GM19324 (cell line): Measurements from ENCODE around the gene DNAJC16.

ENCODE experiments used
- ATAC-seq: cut with Tn5 transposase; IDR thresholded peaks from one replicate; pipeline ENCODE4 v1.9.1; 2021; ENCODE audit warnings: mild to moderate bottlenecking, moderate library complexity; ENCODE audit not compliant: unreplicated experiment, low FRiP score

DNAJC16 gene

DNA sequence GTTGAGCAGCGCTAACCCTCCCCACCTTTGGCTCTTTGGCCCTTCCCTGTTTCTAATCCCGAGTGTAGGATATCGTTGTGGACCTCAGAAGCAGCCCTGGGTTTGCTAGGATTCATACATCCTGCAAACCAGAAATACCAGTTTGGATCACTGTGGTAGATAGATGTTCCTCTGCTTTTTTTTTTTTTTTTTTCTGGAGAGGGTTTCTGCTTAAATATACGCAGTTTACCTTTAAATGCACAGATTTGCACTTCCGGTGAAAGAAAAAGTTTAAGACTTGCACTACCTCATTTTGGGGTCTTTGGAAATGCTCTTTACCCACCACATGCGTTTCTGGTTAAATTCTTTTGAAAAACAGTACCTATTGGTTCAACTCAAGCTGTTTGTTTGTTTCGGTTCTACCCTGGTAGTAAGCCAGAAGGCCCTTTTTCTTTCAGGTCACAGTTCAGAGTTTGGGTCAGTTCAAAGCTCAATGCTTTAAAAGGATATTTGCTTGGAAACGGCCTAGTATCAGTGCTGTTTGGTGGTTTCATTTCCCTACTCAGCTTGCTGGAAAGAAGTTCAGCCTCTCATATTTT, 91.5 kb downstream of the DNAJC16 start:
- no peak for ATAC-seq

DNA sequence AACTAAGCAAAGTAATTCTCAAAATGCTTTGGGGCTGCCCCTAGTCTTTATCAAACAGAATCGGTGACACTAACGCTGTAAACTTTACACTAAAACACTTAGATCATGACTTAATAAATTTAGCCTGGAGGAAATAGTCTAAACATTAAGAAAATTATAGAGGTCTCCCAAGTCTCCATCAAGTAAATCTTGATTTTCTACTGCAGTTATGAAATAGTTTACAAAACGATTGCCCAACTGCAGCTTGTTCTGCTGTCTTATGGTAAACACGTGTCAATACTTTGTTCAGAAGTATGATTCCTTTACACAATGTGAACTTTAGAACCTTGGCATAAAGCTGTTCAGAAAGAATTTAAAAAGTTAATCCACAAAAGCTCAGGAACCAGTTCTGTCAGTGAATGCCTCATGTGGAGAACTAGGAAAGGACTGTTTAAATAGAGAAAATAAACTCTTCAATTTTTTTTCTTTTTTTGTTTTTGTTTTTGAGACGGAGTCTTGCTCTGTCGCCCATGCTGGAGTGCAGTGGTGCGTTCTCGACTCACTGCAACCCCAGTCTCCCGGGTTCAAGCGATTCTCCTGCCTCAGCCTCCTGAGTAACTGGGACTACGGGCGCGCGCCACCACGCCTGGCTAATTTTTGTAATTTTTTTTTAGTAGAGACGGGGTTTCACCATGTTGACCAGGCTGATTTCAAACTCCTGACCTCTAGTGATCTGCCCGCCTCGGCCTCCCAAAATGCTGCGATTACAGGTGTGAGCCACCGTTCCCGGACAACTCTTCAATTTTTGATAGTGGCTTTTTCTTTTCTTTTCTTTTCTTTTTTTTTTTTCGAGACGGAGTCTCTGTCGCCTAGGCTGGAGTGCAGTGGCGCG, 92.2 kb downstream of the DNAJC16 start:
- ATAC-seq = no peak

- ATAC-seq = no peak
Measured at GRCh38 chr1:15620155-15620545, 93.5 kb downstream of the DNAJC16 start.

GRCh38 chr1:15620902-15621682, 94.4 kb downstream of the DNAJC16 start:
- ATAC-seq = no peak

DNA sequence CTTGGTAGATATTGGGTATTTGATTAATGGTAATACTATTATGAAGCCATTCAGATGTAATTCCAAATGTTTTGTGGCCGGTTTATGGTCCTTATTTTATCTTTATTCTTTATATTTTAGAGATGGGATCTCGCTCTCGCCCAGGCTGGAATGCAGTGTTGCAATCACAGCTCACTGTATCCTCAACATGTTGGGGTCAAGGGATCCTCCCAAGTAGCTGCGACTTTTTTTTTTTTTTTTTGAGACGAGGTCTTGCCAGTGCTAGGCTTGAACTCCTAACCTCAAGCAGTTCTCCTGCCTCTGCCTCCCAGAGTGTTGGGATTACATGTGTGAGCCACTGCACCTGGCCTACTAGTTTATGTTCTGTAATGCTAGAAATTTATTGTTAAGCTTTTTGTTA, 95.3 kb downstream of the DNAJC16 start:
- no peak for ATAC-seq

DNA sequence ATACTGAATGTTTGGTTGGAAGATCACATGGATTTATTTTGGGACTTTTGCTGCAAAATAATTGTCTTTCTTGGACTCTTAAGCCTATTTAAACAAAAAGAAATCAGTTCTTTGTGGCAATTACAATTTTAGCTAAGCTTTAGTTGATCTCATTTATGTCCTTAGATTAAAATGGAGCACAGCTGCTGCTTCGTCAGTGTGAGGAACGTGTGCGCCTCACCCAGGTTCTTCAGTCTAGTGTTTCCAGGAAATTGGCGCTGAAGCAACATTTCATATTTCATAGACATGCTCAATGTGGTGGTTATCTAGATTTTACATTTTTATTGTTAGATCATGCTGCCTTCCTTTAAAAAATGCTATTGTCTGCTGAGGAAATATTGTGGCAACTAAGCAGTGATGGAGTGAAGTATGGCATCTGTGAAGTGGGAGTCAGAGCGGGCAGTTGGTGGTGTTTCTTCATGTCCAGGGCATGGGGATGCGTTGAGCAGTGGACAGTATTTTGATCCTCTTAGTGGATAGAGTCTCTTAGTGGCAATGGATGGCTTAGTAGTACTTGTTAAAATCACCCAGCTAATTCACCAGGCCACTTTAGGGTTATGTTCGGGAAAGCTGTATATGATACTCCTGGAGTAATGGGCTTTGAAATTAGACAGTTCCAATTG, 96.2 kb downstream of the DNAJC16 start:
- no peak for ATAC-seq

DNA sequence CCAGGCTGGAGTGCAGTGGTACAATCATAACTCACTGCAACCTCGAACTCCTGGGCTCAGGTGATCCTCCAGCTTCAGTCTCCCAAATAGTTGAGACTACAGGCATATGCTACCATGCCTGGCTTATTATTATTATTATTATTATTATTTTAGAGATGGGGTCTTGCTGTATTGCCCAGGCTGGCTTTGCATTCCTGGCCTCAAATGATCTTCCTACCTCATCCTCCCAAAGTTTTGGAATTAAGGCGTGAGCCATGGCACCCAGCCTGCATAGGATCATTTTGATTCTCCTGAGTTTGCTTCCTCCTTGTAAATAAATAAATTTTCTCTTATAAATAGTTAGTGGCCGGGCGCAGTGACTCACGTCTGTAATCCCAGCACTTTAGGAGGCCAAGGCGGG, 96.8 kb downstream of the DNAJC16 start:
- ATAC-seq = no peak

- ATAC-seq = no peak
Measured at GRCh38 chr1:15624133-15624714, 97.6 kb downstream of the DNAJC16 start.

- no peak for ATAC-seq
Measured at GRCh38 chr1:15625056-15625917, 98.6 kb downstream of the DNAJC16 start.
